Measurements from ENCODE around the gene RIPK4.

DNA sequence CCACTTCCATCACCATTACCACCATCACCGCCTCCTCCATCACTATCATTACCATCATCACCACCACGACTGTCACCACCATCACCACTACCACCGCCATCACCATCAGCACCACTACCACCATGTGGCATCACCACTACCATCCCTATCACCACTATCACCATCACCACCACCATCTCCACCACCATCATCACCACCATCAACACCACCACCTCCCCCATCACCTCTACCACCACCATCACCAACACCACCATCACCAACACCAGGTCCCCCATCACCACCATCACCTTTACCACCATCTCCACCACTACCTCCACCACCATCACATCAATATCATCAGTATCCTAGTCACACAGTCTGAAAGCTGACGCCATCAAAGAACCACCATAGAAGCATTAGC is 39.9 kb upstream of the RIPK4 start:
- TF ChIP-seq POLR2A (IDR thresholded peaks at IDR 0.05) = no peak
- TF ChIP-seq, protein P1, sequence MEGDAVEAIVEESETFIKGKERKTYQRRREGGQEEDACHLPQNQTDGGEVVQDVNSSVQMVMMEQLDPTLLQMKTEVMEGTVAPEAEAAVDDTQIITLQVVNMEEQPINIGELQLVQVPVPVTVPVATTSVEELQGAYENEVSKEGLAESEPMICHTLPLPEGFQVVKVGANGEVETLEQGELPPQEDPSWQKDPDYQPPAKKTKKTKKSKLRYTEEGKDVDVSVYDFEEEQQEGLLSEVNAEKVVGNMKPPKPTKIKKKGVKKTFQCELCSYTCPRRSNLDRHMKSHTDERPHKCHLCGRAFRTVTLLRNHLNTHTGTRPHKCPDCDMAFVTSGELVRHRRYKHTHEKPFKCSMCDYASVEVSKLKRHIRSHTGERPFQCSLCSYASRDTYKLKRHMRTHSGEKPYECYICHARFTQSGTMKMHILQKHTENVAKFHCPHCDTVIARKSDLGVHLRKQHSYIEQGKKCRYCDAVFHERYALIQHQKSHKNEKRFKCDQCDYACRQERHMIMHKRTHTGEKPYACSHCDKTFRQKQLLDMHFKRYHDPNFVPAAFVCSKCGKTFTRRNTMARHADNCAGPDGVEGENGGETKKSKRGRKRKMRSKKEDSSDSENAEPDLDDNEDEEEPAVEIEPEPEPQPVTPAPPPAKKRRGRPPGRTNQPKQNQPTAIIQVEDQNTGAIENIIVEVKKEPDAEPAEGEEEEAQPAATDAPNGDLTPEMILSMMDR (IDR thresholded peaks at IDR 0.05) = no peak

All from ovary (tissue), 3 donors.